HG03378 (cell line): ENCODE measurements around the gene MAEA.
"Not testable (repeated sequence)": the region's sequence is repeated elsewhere in the genome, so short reads cannot be mapped to it uniquely, and the experiment has no call there.

Experiments used
- ATAC-seq: cut with Tn5 transposase; IDR thresholded peaks from one replicate; pipeline ENCODE4 v1.9.1; 2021; ENCODE audit warnings: mild to moderate bottlenecking, moderate library complexity; ENCODE audit not compliant: unreplicated experiment

Gene MAEA

GRCh38 chr4:1277667-1278665, 11.7 kb upstream of the MAEA start:
- ATAC-seq, result no peak

- ATAC-seq, result no peak
These were observed 10.4 kb upstream of the MAEA start for GRCh38 chr4:1279253-1279652.

DNA sequence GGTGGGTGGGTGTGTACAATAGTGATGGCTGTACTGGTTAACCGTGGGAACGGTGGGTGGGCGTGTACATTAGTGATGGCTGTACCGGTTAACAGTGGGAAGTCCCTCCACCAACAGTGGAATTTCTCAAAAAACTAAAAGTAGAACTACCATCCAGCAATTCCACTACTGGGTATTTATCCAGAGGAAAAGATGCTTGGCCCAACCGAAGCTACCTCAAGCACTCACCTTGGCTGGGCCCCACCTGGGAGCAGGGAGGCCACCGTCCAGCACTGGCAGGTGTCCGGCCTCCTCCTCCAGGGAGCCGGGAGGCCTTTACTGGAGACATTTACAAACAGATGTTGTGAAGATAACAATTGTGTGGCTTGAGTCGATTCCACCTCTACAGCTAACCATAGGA, 6.0 kb upstream of the MAEA start:
- ATAC-seq, result no peak

DNA sequence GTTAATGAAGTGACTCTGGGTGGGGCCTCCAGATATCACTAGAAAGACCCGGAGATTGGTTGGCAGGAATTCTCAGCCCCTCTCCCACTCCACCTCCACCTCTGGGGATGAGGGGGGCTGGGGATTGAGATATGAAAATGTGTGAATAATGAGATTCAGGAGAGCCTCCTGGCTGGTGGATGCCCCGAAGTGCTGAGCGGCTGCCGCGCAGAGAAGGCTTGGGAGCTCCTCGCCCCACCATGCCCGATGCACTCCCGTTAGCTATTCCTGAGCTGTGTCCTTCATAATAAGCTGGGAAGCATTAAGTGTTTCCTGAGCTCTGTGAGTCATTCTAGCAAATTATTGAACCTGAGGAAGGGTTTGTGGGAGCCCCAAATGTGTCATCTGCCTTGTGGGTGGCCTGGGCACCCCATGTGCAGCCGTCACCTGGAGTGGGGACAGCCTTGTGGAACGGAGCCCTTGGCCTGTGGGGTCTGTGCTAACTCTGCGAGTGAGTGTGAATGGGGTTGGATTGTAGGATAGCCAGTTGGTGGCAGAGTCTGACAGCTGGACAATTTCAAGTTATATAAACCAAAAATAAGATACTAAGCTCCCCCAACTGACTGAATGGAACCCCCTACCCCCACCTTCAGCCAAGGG, 4.4 kb upstream of the MAEA start:
- ATAC-seq, result no peak

DNA sequence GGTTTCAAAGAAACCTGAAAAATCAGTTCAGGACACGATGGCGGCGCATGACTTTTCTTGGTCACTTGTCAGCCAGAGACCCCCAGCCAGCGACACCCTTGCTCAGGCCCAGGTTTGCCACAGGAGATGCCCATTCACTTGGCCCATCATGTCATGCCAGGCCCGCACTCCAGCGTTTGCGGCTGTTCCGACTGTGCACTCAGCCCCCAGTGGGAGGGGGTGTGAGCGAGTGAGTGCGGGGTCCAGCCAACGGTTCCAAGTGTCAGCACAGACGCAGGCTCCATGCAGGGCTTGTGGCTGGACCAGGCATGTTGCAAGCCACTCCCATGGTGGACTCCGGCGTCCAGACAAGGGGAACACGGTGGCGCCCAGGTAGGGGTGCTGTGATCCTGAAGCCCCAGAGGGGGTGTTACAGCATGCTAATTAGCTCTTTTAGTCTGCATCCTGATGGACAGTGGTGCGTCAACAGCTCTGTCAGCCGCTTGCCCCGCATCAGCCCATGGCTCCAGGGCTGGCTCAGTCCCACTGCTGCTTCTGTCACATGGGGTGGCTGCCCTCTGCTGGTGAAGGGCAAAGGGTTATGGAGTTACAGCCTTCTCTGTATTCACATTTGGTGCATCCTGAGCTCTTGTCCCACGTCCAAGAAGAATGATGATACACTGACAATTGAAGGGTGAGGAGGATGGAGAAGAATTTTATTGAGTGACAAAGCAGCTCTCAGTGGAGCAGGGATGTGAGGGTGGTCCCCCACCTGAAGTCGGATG, 3.7 kb upstream of the MAEA start:
- no peak for ATAC-seq

GRCh38 chr4:1288786-1289185, 905 bp upstream of the MAEA start:
- no peak for ATAC-seq

DNA sequence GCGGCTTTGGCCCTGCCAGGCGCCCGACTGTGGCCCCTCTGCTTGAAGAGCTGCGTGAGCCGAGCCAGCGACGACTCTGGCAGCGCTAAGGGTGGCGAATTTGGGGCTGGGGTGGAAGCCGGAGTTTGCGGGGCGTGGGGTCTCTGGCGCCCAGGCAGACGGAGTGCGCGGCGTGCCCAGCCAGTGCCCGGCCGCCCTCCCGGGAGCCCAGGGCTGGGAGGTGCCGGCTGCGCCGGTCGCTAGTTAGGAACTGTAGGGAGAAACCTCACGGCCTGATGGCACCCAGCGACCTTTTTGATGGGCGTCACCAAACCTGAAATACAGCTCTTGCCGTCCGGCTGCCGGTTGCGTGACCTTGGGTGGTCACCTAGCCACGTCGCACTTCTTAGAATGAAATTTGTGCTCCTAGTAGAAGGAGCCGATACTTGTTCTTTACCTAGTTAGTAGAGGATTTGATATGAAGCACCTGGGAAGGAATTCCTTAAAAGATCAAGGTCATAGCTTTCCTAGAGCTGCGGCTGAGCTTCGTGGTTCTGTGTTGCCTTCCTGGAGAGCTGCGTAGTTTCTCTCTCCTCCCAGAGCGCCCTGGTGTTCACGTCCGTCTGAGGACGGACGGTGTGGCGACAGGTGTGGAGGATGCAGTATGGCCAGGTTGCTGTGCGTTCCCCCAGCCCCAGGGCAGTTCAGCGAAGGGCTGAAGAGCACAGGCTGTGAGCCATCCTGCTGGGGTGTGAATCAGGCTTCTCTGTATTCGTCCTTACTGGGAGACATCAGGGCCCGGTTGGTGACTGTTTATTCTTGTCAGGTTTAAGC, 680 bp downstream of the MAEA start:
- ATAC-seq, result no peak

DNA sequence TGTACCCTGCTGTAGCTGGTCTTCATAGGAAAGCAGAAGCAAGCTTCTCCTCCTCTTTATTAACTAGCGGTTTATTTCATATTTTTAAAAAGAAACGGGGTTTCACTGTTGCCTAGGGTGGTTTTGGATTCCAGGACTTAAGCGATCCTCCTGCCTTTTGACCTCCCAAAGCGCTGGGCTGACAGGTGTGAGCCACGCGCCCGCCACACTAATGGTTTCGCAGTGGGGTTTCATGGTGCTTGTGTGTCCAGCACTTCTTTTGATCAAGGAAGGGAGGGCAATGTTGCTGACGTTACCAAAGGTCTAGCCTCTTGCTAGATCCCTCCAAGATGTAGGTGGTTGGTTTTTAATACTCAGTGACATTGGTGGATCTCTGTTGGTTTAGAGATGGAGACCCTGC, 1.4 kb downstream of the MAEA start:
- ATAC-seq, result no peak

GRCh38 chr4:1291996-1292702, 2.5 kb downstream of the MAEA start:
- no peak for ATAC-seq

DNA sequence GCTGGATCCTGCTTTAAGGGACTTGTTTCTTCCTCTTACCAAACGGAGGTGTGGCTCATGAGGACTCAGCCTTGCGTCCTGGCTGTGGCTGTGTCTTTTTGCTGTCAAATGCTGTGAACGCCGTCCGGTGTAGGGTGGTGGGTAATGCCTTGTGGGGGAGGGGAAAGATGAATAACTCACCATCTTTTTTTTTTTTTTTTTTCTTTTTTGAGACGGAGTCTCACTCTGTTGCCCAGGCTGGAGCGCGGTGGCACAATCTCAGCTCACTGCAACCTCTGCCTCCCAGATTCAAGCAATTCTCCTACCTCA, 3.0 kb downstream of the MAEA start:
- not testable (repeated sequence) for ATAC-seq

DNA sequence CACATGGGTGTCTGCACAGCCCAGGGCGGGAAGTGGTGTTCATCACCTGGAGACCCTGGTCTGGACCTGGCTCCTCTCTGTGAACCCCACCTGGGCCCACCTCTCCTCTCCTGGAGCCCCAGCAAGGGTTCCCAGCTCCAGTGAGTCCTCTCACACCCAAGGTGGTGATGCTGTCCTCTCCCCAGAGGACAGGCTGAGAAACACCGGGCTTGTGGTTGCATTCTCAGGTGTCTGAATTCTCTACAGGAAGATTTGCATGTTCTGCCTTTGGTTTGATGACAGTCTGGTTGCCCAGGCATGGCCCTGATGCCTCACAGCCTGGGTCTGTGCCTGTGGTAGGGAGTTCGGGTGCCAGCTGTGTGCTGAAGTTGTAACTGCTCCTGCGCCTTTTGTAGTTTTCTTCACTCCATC, 3.8 kb downstream of the MAEA start:
- no peak for ATAC-seq

DNA sequence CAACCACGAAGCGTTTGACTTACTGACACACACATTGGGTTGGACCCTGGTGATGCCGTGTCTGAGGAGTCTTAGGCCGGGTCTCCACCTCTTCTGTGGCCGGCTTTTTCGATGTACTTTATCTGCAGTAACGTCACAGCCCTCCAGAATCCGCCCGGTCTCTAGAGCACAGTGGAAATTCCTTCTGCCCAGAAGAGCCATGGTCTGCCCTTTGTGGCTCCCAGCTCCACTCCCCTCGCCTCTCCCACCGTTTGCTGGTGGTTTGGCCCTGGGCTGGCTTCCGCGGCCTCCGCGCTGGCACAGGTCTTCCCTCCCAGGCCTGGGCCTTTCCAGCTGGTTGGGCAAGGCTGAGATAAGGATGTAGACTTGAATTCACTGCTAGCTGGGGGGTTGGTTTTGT, 4.3 kb downstream of the MAEA start:
- ATAC-seq, result no peak

DNA sequence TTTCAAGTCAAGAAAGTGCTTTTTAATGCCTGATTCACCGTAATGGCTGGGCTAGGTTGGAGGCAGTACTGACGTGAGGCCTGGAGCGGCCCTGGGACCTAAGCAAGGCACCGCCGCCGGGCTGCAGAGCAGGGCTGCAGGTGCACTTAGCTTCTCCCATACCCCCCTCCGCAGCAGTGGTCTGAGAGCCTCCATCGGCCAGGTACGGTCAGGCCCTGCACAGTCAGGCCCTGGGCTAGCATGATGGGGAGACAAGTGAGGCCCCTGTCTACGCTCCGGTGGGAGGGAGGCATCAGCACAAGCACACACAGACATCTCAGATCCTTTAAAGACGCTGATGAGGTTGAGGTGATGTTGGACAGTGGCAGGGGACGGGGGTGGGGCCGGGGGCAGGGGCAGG, 4.7 kb downstream of the MAEA start:
- ATAC-seq, result no peak

- ATAC-seq, result no peak
These were observed 5.2 kb downstream of the MAEA start for GRCh38 chr4:1294891-1295290.

GRCh38 chr4:1295405-1296055, 5.8 kb downstream of the MAEA start:
- no peak for ATAC-seq

DNA sequence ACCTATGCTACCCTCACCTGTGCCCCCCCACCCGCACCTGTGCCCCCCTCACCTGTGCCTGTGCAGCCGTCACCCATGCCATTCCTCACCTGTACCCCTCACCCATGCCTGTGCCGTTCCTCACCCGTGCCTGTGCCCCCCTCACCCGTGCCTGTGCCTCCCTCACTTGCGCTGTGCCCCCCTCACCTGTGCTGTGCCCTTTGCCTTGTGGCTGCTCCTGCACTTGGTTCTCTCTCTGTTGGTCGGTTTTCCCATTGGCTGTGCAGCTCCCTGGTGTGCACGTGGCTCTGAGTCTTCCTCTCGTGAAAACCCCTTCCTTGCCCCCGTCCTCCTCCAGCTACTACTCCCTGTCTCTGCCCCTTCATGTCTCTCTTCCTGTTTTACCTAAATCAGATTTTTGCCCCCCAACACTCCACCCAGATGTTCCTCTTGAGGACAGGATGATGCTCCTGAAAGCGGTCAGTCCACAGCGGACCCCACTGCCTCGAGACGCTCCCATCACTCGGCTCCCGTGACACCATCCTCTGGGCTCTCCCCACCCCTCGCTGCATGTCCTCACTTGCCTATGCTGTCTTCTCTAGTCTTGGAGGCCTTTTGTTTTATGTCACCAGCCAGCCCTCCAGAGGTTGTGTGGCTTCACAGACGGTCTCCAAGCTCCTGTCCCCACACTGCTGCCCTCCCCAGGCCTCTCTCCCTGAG, 6.8 kb downstream of the MAEA start:
- ATAC-seq, result no peak

DNA sequence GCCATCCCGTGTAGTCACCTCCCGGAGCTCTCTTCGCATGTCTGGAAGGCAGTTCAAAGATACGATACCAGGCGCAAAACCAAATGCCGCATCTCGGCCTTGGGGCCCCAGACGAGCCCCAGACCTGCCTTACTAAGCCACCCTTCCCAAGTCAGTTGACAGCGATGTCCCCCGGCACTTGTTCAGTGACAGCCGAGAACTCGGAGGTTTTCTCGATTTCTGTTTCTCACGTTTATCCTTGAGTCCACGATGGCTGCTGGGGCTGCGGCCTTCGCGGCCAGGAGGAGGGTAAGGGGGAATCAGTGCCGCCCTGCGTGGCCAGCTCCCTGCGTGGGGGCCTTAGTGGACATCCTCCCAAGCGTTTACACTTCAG, 7.3 kb downstream of the MAEA start:
- ATAC-seq, result no peak

- no peak for ATAC-seq
These were observed 8.0 kb downstream of the MAEA start for GRCh38 chr4:1297456-1298325.
